ENCODE results near the gene AP3B1.

- TF ChIP-seq CTCF (IDR thresholded peaks at IDR 0.05; ENCODE audit: low read depth, low read length) (no peak), EZH2phosphoT487 (IDR thresholded peaks at IDR 0.05; ENCODE audit: low read depth) (no peak)
Observed at GRCh38 chr5:78326930-78327329, 32.4 kb upstream of the AP3B1 start.

Measured in OCI-LY3 (cell line).